CD4-positive, alpha-beta memory T cell (primary cell): ENCODE measurements around the gene XPO5. TPM values are rescaled to one million over a fixed set of nuclear protein-coding genes. Genes with fewer than 3 reads are reported as not detected.
A peak's percentile ranks its signal among the peaks of the same experiment; 100 is the strongest.

Experiments used
- CTCF ChIA-PET: fragments of 350-600 bp; sonication (Branson Sonifier 250); formaldehyde crosslinking; loops from one replicate; lab custom pipeline; 2021; ENCODE audit warnings: inconsistent platforms; ENCODE audit not compliant: partially characterized antibody; lab: Charles Lee
- POLR2A ChIA-PET: fragments of 350-600 bp; sonication (Branson Sonifier 250); formaldehyde crosslinking; loops from one replicate; lab custom pipeline; 2021; ENCODE audit not compliant: partially characterized antibody; lab: Charles Lee
- DNase-seq, 5 donors: peaks; one replicate each; pipeline versions ENCODE4 v3.0.0 to v3.0.0-alpha.2; 2020 to 2022; ENCODE audit warnings: mixed read lengths in 1 of 5
- H3K27ac ChIP-seq: one replicate; pipeline ENCODE4 v1.7.0; 2013; ENCODE audit warnings: low read depth, low read length
- H3K27me3 ChIP-seq: 2 replicates; pipeline ENCODE4 v1.7.0; 2013; ENCODE audit warnings: mild to moderate bottlenecking, low read length, moderate library complexity; ENCODE audit not compliant: insufficient read depth
- H3K36me3 ChIP-seq: 2 replicates; pipeline ENCODE4 v1.7.0; 2013; ENCODE audit warnings: mild to moderate bottlenecking, low read length, moderate library complexity; ENCODE audit not compliant: insufficient read depth
- H3K4me1 ChIP-seq: 2 replicates; pipeline ENCODE4 v1.7.0; 2013; ENCODE audit warnings: mild to moderate bottlenecking, low read length, moderate library complexity; ENCODE audit not compliant: insufficient read depth
- H3K4me3 ChIP-seq, 2 donors: one replicate each; pipeline ENCODE4 v1.7.0; 2013; ENCODE audit warnings: low read length in 2 of 2, mild to moderate bottlenecking in 1 of 2
- H3K9me3 ChIP-seq, 2 donors: one replicate each; pipeline ENCODE4 v1.7.0; 2013; ENCODE audit warnings: low read length in 2 of 2, control low read depth in 1 of 2; ENCODE audit not compliant: control insufficient read depth in 1 of 2
- H3K27ac Mint-ChIP-seq, 7 donors: one replicate each; pipeline ENCODE4 v1.8.0; 2020 to 2021; ENCODE audit warnings: mixed read lengths in 7 of 7, mild to moderate bottlenecking in 6 of 7, inconsistent platforms in 3 of 7, moderate library complexity in 3 of 7
- H3K27me3 Mint-ChIP-seq, 2 donors: one replicate each; pipeline ENCODE4 v1.8.0; 2020 to 2021; ENCODE audit warnings: mixed read lengths in 2 of 2
- H3K36me3 Mint-ChIP-seq, 2 donors: one replicate each; pipeline ENCODE4 v1.8.0; 2020 to 2021; ENCODE audit warnings: mixed read lengths in 2 of 2, inconsistent platforms in 1 of 2, mild to moderate bottlenecking in 1 of 2
- H3K4me1 Mint-ChIP-seq, 4 donors: one replicate each; pipeline ENCODE4 v1.8.0; 2020 to 2021; ENCODE audit warnings: mixed read lengths in 4 of 4, mild to moderate bottlenecking in 1 of 4
- H3K4me3 Mint-ChIP-seq, 8 donors: one replicate each; pipeline ENCODE4 v1.8.0; 2020 to 2021; ENCODE audit warnings: mixed read lengths in 8 of 8, mild to moderate bottlenecking in 7 of 8, moderate library complexity in 6 of 8, inconsistent platforms in 3 of 8
- H3K9me3 Mint-ChIP-seq, 8 donors: one replicate each; pipeline ENCODE4 v1.8.0; 2020 to 2021; ENCODE audit warnings: mixed read lengths in 8 of 8, mild to moderate bottlenecking in 5 of 8, inconsistent platforms in 3 of 8, moderate library complexity in 1 of 8
- intact Hi-C: fragments of 100-400 bp; cut with micrococcal nuclease; formaldehyde crosslinking; loops from one replicate; pipeline ENCODE4 v1.15.1; 2023
- polyA plus RNA-seq, 2 donors: library from polyadenylated mRNA; unstranded; fragments of 300-500 nt; fragmentation: Illumina TruSeq; gene quantifications; one replicate each; pipeline ENCODE4 v1.2.3, GENCODE V29; 2021
- total RNA-seq, 2 experiments: library from RNA; stranded (reverse); gene quantifications; one replicate each; pipeline ENCODE4 v1.2.3, GENCODE V29; 2021

Gene XPO5
- total and polyA plus RNA-seq, 4 experiments from 2014 or later, result 5.2 to 43.4 (median 26.5) TPM

GRCh38 chr6:43588194-43588593 is 12.4 kb upstream of the XPO5 start:
- Histone ChIP-seq H3K9me3 (no peaks in the 10 kb centered on the region), H3K27ac (no peak overlapping the region), H3K4me3 (no peak overlapping the region), H3K36me3 (peaks cover 26% of the 10 kb centered on the region), H3K4me1 (peaks cover 27% of the 10 kb centered on the region), H3K27me3 (no peaks in the 10 kb centered on the region)
- DNase-seq, result no peak
- ChIA-PET CTCF (interaction anchor here (2.2 kb wide), 1 partner anchor 21 kb away, joined by 6 read pairs; no protein-coding TSS in a partner anchor), POLR2A (no interaction called here)
- H3K9me3 Mint-ChIP-seq, result no peaks in the 10 kb centered on the region
- H3K27ac Mint-ChIP-seq, result peak overlapping the region in 3 of 7 donors; percentile 46 to 72 (median 60)
- H3K4me3 Mint-ChIP-seq, result no peak overlapping the region
- H3K4me1 Mint-ChIP-seq, result peaks cover 21 to 33% (median 26%) of the 10 kb centered on the region in 4 donors
- H3K36me3 Mint-ChIP-seq, result peaks cover 31 to 52% of the 10 kb centered on the region in 2 donors
- no peaks in the 10 kb centered on the region for H3K27me3 Mint-ChIP-seq
- intact Hi-C loops, result no loop called here

- Histone ChIP-seq H3K4me1 (peaks cover 27% of the 10 kb centered on the region), H3K4me3 (no peak overlapping the region), H3K27me3 (no peaks in the 10 kb centered on the region), H3K36me3 (peaks cover 34% of the 10 kb centered on the region), H3K9me3 (no peaks in the 10 kb centered on the region), H3K27ac (peak overlapping the region; percentile 6)
- H3K4me1 Mint-ChIP-seq, result peaks cover 19 to 39% (median 28%) of the 10 kb centered on the region in 4 donors
- no peaks in the 10 kb centered on the region for H3K27me3 Mint-ChIP-seq
- H3K36me3 Mint-ChIP-seq, result peaks cover 30 to 51% of the 10 kb centered on the region in 2 donors
- H3K9me3 Mint-ChIP-seq, result no peaks in the 10 kb centered on the region
- H3K4me3 Mint-ChIP-seq, result peak overlapping the region; percentile 25 to 82 (median 70)
- POLR2A ChIA-PET, result interaction anchor here (0.6 to 2.6 kb wide), 7 partner anchors 8 to 69 kb away, joined by 3 to 20 read pairs (median 5); partner anchors contain the start of genes GTPBP2, POLH, POLR1C and XPO5
- CTCF ChIA-PET, result interaction anchor here (0.9 to 1.5 kb wide), 4 partner anchors 9 to 490 kb away, joined by 3 to 6 read pairs (median 4); partner anchors contain the start of genes POLH and XPO5
- intact Hi-C loops, result no loop called here
- peak overlapping the region; percentile 61 to 92 (median 91) for H3K27ac Mint-ChIP-seq
- DNase-seq, result peak; percentile 26 to 50 (median 34)
These were observed 9.2 kb upstream of the XPO5 start for GRCh38 chr6:43584892-43585570.

- DNase-seq, result no peak
- no peaks in the 10 kb centered on the region for H3K9me3 ChIP-seq
- Mint-ChIP-seq H3K4me1 (peaks cover 28 to 56% (median 43%) of the 10 kb centered on the region in 4 donors), H3K9me3 (no peaks in the 10 kb centered on the region), H3K4me3 (no peak overlapping the region), H3K27ac (peak overlapping the region in 6 of 7 donors; percentile 41 to 92 (median 69)), H3K27me3 (no peaks in the 10 kb centered on the region), H3K36me3 (peaks cover 18 to 42% of the 10 kb centered on the region in 2 donors)
- H3K4me1 ChIP-seq, result peaks cover 37% of the 10 kb centered on the region
- POLR2A ChIA-PET, result interaction anchor here (0.7 to 1.5 kb wide), 2 partner anchors 12 to 530 kb away, joined by 3 read pairs; no protein-coding TSS in a partner anchor
- intact Hi-C loops, result no loop called here
- peaks cover 32% of the 10 kb centered on the region for H3K36me3 ChIP-seq
- CTCF ChIA-PET, result interaction anchor here (1.2 kb wide), 1 partner anchor 31 kb away, joined by 4 read pairs; no protein-coding TSS in a partner anchor
- no peak overlapping the region for H3K4me3 ChIP-seq
- H3K27ac ChIP-seq, result no peak overlapping the region
- H3K27me3 ChIP-seq, result no peaks in the 10 kb centered on the region
These were observed 7.1 kb upstream of the XPO5 start for GRCh38 chr6:43582911-43583310.

- Mint-ChIP-seq H3K4me1 (peaks cover 28 to 64% (median 44%) of the 10 kb centered on the region in 4 donors), H3K27me3 (no peaks in the 10 kb centered on the region), H3K4me3 (peak overlapping the region in 6 of 8 donors; percentile 13 to 74 (median 45)), H3K27ac (peak overlapping the region in 6 of 7 donors; percentile 42 to 76 (median 70)), H3K36me3 (peaks cover 14 to 37% of the 10 kb centered on the region in 2 donors), H3K9me3 (no peaks in the 10 kb centered on the region)
- no peak overlapping the region for H3K27ac ChIP-seq
- POLR2A ChIA-PET, result no interaction called here
- CTCF ChIA-PET, result no interaction called here
- peaks cover 43% of the 10 kb centered on the region for H3K4me1 ChIP-seq
- H3K9me3 ChIP-seq, result no peaks in the 10 kb centered on the region
- no peak overlapping the region for H3K4me3 ChIP-seq
- H3K27me3 ChIP-seq, result no peaks in the 10 kb centered on the region
- intact Hi-C loops, result loop anchor here (5.0 kb wide), 1 partner anchor 407 kb away; the partner anchor contains the start of gene SRF
- DNase-seq, result no peak
- peaks cover 18% of the 10 kb centered on the region for H3K36me3 ChIP-seq
These were observed 3.3 kb upstream of the XPO5 start for GRCh38 chr6:43579171-43579570.

GRCh38 chr6:43578748-43579147 is 2.9 kb upstream of the XPO5 start:
- Mint-ChIP-seq H3K4me1 (peaks cover 24 to 59% (median 40%) of the 10 kb centered on the region in 4 donors), H3K36me3 (peaks cover 14 to 33% of the 10 kb centered on the region in 2 donors), H3K4me3 (peak overlapping the region in 6 of 8 donors; percentile 13 to 74 (median 45)), H3K27me3 (no peaks in the 10 kb centered on the region), H3K27ac (peak overlapping the region in 6 of 7 donors; percentile 41 to 76 (median 58)), H3K9me3 (no peaks in the 10 kb centered on the region)
- H3K36me3 ChIP-seq, result peaks cover 15% of the 10 kb centered on the region
- peaks cover 39% of the 10 kb centered on the region for H3K4me1 ChIP-seq
- no peak overlapping the region for H3K4me3 ChIP-seq
- no peak overlapping the region for H3K27ac ChIP-seq
- ChIA-PET POLR2A (no interaction called here), CTCF (no interaction called here)
- H3K9me3 ChIP-seq, result no peaks in the 10 kb centered on the region
- no peaks in the 10 kb centered on the region for H3K27me3 ChIP-seq
- DNase-seq, result no peak
- intact Hi-C loops, result loop anchor here (5.0 kb wide), 1 partner anchor 406 kb away; the partner anchor contains the start of gene SRF

- ChIA-PET POLR2A (interaction anchor here (0.6 to 3.0 kb wide), 11 partner anchors 10 to 1525 kb away, joined by 3 to 20 read pairs (median 3); partner anchors contain the start of genes DNPH1, GTPBP2, HSP90AB1 and MAD2L1BP), CTCF (interaction anchor here (0.6 to 0.7 kb wide), 2 partner anchors 9 to 177 kb away, joined by 3 read pairs; no protein-coding TSS in a partner anchor)
- intact Hi-C loops, result loop anchor here (2.0 to 5.0 kb wide), 2 partner anchors 206 to 403 kb away; partner anchors contain the start of genes SRF and ZNF318
- peaks cover 13 to 40% of the 10 kb centered on the region in 2 donors for H3K36me3 Mint-ChIP-seq
- H3K27ac Mint-ChIP-seq, result peak overlapping the region; percentile 77 to 96 (median 87)
- peak overlapping the region; percentile 31 to 82 for H3K4me3 ChIP-seq
- no peaks in the 10 kb centered on the region for H3K9me3 Mint-ChIP-seq
- H3K36me3 ChIP-seq, result peaks cover 18% of the 10 kb centered on the region
- no peaks in the 10 kb centered on the region for H3K27me3 Mint-ChIP-seq
- peak overlapping the region; percentile 79 for H3K27ac ChIP-seq
- peaks cover 23 to 48% (median 36%) of the 10 kb centered on the region in 4 donors for H3K4me1 Mint-ChIP-seq
- H3K27me3 ChIP-seq, result no peaks in the 10 kb centered on the region
- peak overlapping the region; percentile 93 to 99 (median 98) for H3K4me3 Mint-ChIP-seq
- H3K4me1 ChIP-seq, result peaks cover 33% of the 10 kb centered on the region
- H3K9me3 ChIP-seq, result no peaks in the 10 kb centered on the region
- no peak for DNase-seq
These were observed 600 bp downstream of the XPO5 start for GRCh38 chr6:43575105-43575771.
